ENCODE results near the gene PLPP1. TPM values are rescaled to one million over a fixed set of nuclear protein-coding genes. Genes with fewer than 3 reads are reported as not detected.

The PLPP1 gene
- total RNA-seq, 1 donor from 2014 or later, result 56.1 TPM

DNA sequence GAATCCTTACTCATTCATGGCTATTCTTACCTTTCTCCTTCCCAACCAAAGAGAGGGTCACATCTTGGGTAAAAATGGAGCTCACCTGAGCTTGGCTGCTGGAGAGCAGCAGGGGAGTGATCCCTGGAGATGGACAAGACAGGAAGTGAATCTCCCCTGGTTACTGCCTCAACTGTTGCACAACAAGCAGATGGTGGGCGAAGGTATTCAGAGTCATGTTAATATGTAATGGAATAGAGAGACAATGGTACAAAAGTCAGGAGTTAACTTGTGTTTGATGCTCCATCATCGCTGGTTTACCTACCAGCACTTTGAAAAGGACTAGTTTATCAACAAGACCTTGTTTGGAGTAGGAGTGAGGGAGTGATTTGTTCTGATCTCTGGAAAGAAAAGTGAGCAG is 13.0 kb upstream of the PLPP1 start:
- no peaks in the 10 kb centered on the region for H3K27me3 ChIP-seq
- no peak overlapping the region for H3K4me3 ChIP-seq
- no peak for DNase-seq
- no peaks in the 10 kb centered on the region for H3K9me3 ChIP-seq
- ATAC-seq, result no peak
- no peaks in the 10 kb centered on the region for H3K4me1 ChIP-seq
- H3K27ac ChIP-seq, result no peak overlapping the region
- no peaks in the 10 kb centered on the region for H3K36me3 ChIP-seq
- intact Hi-C loops (cut with DNase I), result no loop called here
- TF ChIP-seq, protein P1, sequence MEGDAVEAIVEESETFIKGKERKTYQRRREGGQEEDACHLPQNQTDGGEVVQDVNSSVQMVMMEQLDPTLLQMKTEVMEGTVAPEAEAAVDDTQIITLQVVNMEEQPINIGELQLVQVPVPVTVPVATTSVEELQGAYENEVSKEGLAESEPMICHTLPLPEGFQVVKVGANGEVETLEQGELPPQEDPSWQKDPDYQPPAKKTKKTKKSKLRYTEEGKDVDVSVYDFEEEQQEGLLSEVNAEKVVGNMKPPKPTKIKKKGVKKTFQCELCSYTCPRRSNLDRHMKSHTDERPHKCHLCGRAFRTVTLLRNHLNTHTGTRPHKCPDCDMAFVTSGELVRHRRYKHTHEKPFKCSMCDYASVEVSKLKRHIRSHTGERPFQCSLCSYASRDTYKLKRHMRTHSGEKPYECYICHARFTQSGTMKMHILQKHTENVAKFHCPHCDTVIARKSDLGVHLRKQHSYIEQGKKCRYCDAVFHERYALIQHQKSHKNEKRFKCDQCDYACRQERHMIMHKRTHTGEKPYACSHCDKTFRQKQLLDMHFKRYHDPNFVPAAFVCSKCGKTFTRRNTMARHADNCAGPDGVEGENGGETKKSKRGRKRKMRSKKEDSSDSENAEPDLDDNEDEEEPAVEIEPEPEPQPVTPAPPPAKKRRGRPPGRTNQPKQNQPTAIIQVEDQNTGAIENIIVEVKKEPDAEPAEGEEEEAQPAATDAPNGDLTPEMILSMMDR (IDR thresholded peaks at IDR 0.05), result no peak

DNA sequence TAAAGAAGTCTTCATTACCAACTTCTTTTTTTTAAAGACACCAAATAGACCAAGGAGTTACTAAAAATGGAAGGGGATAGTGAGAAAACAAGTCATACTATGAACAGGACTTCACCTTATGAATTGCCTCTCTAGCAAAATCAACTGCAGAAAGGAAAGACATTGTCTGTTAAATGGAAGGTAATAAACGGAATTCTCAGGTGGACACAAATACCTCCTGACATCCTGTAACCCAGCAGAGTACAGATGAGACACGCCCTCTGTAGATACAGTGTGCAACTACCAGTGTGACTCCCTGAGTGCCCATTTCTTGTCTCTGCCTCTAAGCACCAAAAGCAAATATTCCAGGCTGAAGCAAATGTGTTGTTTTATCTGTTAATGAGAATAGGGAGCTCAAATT is 12.2 kb upstream of the PLPP1 start:
- intact Hi-C loops (cut with DNase I), result no loop called here
- no peaks in the 10 kb centered on the region for H3K9me3 ChIP-seq
- ATAC-seq, result peak; percentile 52

DNA sequence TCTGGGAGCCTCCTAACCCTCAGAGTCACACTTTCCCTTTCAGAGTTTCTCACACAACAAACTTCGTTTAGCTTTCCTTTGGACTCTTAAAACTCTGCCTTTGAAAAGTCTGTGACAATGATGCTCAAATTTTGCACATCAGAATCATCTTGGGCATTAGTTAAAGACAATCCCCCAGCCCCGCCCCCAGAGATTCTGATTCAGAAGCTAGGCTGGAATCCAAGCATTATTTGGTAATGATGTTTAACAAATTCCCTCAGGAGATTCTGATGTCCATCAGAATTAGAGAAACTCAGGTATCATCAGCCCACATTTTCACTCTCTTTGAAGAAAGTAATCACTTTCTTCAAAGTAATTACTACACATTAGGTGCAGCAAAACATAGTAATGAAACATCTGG is 9.6 kb upstream of the PLPP1 start:
- DNase-seq, result no peak
- Histone ChIP-seq H3K9me3 (no peaks in the 10 kb centered on the region), H3K27me3 (no peaks in the 10 kb centered on the region), H3K4me3 (no peak overlapping the region), H3K4me1 (no peaks in the 10 kb centered on the region), H3K36me3 (no peaks in the 10 kb centered on the region), H3K27ac (no peak overlapping the region)
- no peak for ATAC-seq
- intact Hi-C loops (cut with DNase I), result no loop called here
- TF ChIP-seq, protein P1 (IDR thresholded peaks at IDR 0.05), result no peak

More for the DNA sequence above, 12.2 kb upstream of the PLPP1 start:
- TF ChIP-seq, protein P1 (IDR thresholded peaks at IDR 0.05), result no peak
- no peaks in the 10 kb centered on the region for H3K36me3 ChIP-seq
- no peaks in the 10 kb centered on the region for H3K27me3 ChIP-seq
- no peaks in the 10 kb centered on the region for H3K4me1 ChIP-seq
- no peak for DNase-seq
- H3K27ac ChIP-seq, result no peak overlapping the region
- no peak overlapping the region for H3K4me3 ChIP-seq

DNA sequence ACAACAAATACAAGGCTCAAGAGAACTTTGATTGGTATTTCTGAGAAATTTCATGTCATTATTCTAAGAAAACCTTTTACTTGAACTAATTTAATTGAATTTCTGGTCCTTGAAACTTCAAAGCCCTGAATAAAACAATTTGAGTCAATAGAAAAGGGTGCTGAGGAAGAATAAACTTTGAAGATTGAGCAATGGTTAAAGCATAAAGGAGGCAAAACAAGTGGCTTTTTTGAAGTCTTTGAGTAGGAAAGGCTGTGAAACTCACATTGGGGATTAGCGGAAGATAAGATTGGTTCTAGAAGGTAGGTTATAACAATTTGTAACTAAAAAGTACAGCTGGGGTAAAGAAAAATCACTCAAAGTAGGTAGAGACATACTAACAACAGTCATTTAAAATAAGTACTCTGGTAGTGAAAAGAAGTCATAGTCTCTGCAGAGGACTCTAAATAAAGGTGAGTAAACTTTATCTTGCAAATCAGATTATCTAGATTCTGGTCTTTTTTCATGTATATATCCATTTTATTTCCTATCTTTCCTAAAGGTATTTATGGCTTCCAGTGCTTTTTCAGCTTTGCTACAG is 6.4 kb upstream of the PLPP1 start:
- Histone ChIP-seq H3K4me1 (no peaks in the 10 kb centered on the region), H3K36me3 (no peaks in the 10 kb centered on the region), H3K9me3 (no peaks in the 10 kb centered on the region), H3K27ac (no peak overlapping the region), H3K27me3 (no peaks in the 10 kb centered on the region), H3K4me3 (no peak overlapping the region)
- DNase-seq (no peak), ATAC-seq (no peak)
- TF ChIP-seq, protein P1 (IDR thresholded peaks at IDR 0.05), result no peak
- intact Hi-C loops (cut with DNase I), result no loop called here

DNA sequence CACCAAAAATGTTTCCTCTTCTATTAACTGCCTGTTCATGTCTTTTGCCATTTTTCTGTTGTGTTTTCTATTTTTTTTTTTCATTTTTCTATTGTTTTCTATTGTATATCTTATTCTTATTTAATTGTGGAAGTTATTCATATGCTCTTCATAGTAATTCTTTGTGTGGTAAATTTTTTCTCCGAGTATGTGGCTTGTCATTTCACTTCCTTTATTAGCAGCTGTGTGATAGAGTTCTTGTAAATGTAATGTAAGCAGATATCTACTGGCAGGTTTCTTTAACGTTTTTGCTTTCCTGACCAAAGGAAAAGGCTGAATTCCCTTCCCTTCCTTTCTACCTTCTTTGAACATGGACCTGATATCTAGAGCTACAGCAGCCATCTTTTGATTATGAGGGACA is 5.8 kb upstream of the PLPP1 start:
- Histone ChIP-seq H3K4me3 (no peak overlapping the region), H3K4me1 (peaks cover 4% of the 10 kb centered on the region), H3K27ac (no peak overlapping the region), H3K27me3 (no peaks in the 10 kb centered on the region), H3K36me3 (no peaks in the 10 kb centered on the region), H3K9me3 (no peaks in the 10 kb centered on the region)
- DNase-seq, result no peak
- TF ChIP-seq, protein P1 (IDR thresholded peaks at IDR 0.05), result no peak
- intact Hi-C loops (cut with DNase I), result no loop called here
- ATAC-seq, result no peak

DNA sequence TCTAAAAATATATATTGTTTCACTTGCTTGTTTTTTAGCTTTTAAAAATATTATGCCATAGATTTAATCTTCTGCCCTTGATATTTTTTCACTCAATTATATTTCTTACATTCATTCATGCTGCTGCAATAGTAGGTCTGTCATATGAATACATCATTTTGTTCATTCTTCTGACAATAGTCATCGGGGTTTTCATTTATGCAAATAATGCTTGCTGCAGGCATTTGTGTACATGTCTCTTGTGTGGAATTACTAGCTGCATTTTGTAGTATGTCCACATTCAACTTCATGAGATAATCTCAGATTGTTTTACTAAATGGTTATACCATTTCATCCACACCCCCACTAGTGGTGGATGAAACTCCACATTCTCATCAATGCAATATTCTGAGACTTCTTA is 5.3 kb upstream of the PLPP1 start:
- Histone ChIP-seq H3K4me1 (peaks cover 8% of the 10 kb centered on the region), H3K36me3 (no peaks in the 10 kb centered on the region), H3K27ac (no peak overlapping the region), H3K9me3 (no peaks in the 10 kb centered on the region), H3K4me3 (no peak overlapping the region), H3K27me3 (no peaks in the 10 kb centered on the region)
- TF ChIP-seq, protein P1 (IDR thresholded peaks at IDR 0.05), result no peak
- ATAC-seq, result no peak
- intact Hi-C loops (cut with DNase I), result no loop called here
- DNase-seq, result no peak

Data from upper lobe of right lung (tissue), 1 donor.